ENCODE results near the gene RNF130.

Gene RNF130

DNA sequence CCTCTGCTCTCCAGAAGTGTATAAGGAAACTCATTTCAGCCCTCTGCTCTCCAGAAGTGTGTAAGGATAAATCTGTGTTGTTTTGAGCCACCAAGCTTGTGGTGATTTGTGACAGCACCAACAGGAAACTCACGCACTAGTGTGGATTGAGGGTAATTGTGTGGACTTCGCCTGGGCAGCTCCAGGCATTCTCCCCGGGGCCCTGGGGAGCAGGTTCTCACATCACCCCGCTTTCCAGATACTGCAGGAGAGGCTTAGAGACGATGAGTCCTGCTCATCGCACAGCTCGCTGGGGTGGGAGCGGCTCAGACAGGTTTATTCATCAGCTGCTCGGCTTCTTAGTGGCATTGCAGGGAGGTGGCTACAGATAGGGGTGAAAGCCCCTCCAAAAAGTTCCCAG, 38.4 kb upstream of the RNF130 start:
- TF ChIP-seq, protein P1, sequence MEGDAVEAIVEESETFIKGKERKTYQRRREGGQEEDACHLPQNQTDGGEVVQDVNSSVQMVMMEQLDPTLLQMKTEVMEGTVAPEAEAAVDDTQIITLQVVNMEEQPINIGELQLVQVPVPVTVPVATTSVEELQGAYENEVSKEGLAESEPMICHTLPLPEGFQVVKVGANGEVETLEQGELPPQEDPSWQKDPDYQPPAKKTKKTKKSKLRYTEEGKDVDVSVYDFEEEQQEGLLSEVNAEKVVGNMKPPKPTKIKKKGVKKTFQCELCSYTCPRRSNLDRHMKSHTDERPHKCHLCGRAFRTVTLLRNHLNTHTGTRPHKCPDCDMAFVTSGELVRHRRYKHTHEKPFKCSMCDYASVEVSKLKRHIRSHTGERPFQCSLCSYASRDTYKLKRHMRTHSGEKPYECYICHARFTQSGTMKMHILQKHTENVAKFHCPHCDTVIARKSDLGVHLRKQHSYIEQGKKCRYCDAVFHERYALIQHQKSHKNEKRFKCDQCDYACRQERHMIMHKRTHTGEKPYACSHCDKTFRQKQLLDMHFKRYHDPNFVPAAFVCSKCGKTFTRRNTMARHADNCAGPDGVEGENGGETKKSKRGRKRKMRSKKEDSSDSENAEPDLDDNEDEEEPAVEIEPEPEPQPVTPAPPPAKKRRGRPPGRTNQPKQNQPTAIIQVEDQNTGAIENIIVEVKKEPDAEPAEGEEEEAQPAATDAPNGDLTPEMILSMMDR (IDR thresholded peaks at IDR 0.05; ENCODE audit: extremely low read depth, missing control alignments) = no peak
- no peak for DNase-seq (ENCODE audit: low spot score)

DNA sequence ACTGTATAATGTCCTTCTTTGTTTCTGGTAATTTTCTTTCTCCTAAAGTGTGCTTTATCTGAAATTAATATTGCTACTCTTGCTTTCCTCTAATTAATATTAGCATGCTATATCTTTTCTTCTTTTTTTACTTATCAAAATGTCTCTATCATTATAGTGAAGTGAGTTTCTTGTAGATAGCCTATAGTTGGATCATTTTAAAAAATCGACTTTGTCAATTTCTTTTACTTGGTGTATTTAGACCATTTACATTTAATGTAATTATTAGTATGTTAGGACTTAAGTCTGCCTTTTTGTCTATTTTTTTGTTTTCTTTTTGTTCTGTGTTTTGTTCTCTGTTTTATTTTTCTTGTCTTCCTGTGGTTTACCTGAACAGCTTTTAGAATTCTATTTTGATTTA, 35.4 kb upstream of the RNF130 start:
- DNase-seq (ENCODE audit: low spot score) = no peak
- TF ChIP-seq, protein P1 (IDR thresholded peaks at IDR 0.05; ENCODE audit: extremely low read depth, missing control alignments) = no peak

DNA sequence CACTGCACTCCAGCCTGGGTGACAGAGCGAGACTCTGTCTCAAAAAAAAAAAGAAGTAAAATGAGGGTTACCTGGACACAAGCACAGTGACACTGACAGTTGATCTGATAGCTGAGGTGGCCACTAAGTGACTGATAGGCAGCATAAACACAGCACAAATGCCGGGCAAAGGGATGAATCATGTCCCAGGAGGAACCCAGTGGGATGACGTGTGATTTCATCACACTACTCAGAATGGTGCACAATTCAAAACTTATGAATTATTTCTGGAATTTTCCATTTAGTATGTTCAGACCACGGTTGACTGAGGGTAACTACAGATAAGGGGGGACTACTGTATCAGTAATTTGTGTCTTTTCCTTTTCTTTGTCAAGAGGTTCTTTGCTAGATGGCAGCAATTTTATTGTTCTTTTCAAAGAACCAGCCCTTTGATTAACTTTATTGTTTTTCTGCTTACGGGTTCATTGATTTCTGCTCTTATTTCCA, 34.3 kb upstream of the RNF130 start:
- TF ChIP-seq, protein P1 (IDR thresholded peaks at IDR 0.05; ENCODE audit: extremely low read depth, missing control alignments) = no peak
- no peak for DNase-seq (ENCODE audit: low spot score)

DNA sequence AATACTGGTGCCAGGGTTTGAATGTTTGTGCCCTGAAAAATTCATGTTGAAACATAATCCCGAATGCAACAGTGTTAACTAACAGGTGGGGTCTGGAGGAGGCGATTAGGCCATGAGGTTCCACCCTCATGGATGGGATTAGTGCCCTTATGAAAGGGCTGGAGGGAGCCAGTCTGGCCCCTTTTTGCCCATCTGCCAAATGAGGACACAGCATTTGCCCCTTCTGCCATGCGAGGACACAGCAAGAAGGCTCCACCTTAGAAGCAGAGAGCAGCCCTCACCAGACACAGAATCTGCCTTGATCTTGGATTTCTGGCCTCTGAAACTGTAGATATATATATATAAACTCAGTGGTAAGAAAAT, 32.6 kb upstream of the RNF130 start:
- no peak for DNase-seq (ENCODE audit: low spot score)
- TF ChIP-seq, protein P1 (IDR thresholded peaks at IDR 0.05; ENCODE audit: extremely low read depth, missing control alignments) = no peak

DNA sequence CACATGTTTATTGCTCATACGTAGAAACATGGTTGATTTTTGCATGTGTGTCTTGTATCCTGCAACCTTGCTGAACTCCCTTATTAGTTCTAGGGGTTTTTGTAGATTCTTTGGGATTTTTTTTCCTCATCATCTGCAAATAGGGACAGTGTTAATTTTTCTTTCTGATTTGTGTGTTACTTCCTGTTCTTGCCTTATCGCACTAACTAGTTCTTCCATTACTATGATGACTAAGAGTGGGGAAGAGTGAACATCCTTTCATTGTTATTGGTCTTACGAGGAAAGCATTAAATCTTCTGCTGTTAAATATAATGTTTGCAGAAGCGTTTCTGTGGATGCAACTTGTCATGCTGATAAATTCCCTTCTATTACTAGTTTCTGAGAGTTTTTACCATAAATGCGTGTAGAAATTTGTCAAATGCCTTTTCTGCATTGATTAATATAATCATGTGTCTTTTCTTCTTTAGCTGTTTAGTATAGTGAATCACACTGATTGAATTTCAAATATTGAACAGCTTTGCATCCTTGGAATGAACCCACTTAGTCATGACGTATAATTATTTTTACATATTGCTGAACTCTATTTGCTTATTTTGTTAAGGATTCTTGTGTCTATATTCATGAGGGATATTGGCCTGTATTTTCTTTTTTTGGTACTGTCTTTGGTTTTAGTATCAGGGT, 32.1 kb upstream of the RNF130 start:
- DNase-seq (ENCODE audit: low spot score) = no peak

DNA sequence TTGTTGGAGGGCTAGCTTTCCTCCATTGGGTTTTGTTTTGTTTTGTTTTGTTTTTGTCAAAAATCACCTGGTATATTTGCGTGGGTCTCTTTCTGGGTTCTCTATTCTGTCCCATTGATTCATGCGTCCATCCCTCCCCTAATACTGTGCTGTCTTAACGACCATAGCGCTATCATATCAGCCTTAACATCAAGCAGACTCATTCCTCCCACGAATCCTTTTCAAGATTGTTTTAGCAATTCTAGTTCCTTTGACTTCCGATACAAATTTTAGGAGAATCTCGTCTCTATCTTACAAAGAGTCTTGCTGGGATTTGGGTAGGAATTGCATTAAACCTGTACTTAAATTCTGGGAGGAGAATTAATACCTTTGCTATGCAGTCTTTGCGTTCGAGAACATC, 31.1 kb upstream of the RNF130 start:
- DNase-seq (ENCODE audit: low spot score) = no peak
- TF ChIP-seq, protein P1 (IDR thresholded peaks at IDR 0.05; ENCODE audit: extremely low read depth, missing control alignments) = no peak

More for the DNA sequence above, 32.1 kb upstream of the RNF130 start:
- TF ChIP-seq, protein P1 (IDR thresholded peaks at IDR 0.05; ENCODE audit: extremely low read depth, missing control alignments) = no peak

DNA sequence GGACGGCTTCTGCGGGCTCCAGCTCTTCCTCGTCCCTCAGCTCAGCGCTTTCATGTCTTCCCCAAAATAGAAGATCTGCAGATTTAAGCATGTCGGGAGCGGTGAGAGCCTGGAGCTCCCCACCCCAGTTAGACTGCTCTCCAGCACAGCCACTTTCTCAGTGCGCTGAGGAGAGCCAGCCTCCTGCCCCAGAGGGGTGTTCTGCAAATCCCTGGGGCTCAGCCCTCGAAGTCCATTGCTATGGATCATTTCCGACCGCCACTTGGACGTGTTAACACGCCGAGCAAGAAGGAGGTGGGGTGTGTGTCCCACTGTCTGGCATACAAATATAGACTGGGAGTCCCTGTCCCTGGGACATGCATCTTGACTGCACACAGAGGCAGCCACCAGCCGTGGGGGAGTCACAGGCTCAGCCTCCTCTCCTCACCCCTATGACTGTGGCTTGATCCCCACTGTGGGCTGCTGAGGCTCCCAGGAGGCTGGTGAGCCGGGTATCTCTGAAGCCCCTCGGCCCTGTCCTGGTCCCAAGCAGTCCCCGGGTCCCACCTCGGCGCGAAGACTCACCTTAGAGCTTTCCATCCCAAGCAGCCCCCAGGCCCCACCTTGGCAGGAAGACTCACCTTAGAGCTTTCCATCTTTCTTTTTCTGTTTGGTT, 30.0 kb upstream of the RNF130 start:
- no peak for DNase-seq (ENCODE audit: low spot score)
- TF ChIP-seq, protein P1 (IDR thresholded peaks at IDR 0.05; ENCODE audit: extremely low read depth, missing control alignments) = no peak

All from GM20000 (cell line).